Hepatocyte (in vitro differentiated cells): ENCODE measurements around the gene CMSS1. TPM values are rescaled to one million over a fixed set of nuclear protein-coding genes. Genes with fewer than 3 reads are reported as not detected.
A peak's percentile ranks its signal among the peaks of the same experiment; 100 is the strongest.

ENCODE experiments used
- DNase-seq: peaks from one replicate; pipeline ENCODE4 v3.0.0-alpha.2; 2016; ENCODE audit warnings: low spot score
- H2AFZ ChIP-seq: fragments of 200-600 bp; sonication (generic); 2 replicates; pipeline ENCODE4 v1.6.0; 2016; ENCODE audit warnings: antibody characterized with exemption, mild to moderate bottlenecking
- H3K27ac ChIP-seq: fragments of 200-600 bp; sonication (generic); 2 replicates; pipeline ENCODE4 v1.5.1; 2016; ENCODE audit warnings: mild to moderate bottlenecking
- H3K27me3 ChIP-seq: fragments of 200-600 bp; sonication (generic); 2 replicates; pipeline ENCODE4 v1.6.1; 2016
- H3K36me3 ChIP-seq: fragments of 200-600 bp; sonication (generic); replicated peaks from 2 replicates; pipeline ENCODE4 v1.5.1; 2016; ENCODE audit warnings: low read depth; ENCODE audit not compliant: insufficient read depth
- H3K4me1 ChIP-seq: fragments of 200-600 bp; sonication (generic); 2 replicates; pipeline ENCODE4 v1.5.1; 2016; ENCODE audit warnings: mild to moderate bottlenecking, moderate library complexity; ENCODE audit not compliant: insufficient read depth
- H3K4me2 ChIP-seq: fragments of 200-600 bp; sonication (generic); 2 replicates; pipeline ENCODE4 v1.6.0; 2016
- H3K4me3 ChIP-seq: fragments of 200-600 bp; sonication (generic); 2 replicates; pipeline ENCODE4 v1.5.1; 2016; ENCODE audit warnings: mild to moderate bottlenecking
- H3K79me2 ChIP-seq: fragments of 200-600 bp; sonication (generic); 2 replicates; pipeline ENCODE4 v1.6.0; 2017; ENCODE audit warnings: mild to moderate bottlenecking
- H3K9me2 ChIP-seq: fragments of 200-600 bp; sonication (generic); replicated peaks from 2 replicates; pipeline ENCODE4 v1.6.0; 2017; ENCODE audit warnings: mild to moderate bottlenecking; ENCODE audit not compliant: insufficient read depth
- H3K9me3 ChIP-seq: fragments of 200-600 bp; sonication (generic); 2 replicates; pipeline ENCODE4 v1.5.1; 2016; ENCODE audit warnings: low read depth, mild to moderate bottlenecking
- H4K20me1 ChIP-seq: fragments of 200-600 bp; sonication (generic); 2 replicates; pipeline ENCODE4 v1.6.0; 2016; ENCODE audit warnings: mild to moderate bottlenecking; ENCODE audit not compliant: insufficient read depth, poor library complexity, severe bottlenecking
- EZH2 ChIP-seq: fragments of 200-600 bp; sonication (generic); IDR thresholded peaks from 2 replicates; pipeline ENCODE4 v1.6.1; 2016; ENCODE audit warnings: antibody characterized with exemption, mild to moderate bottlenecking, borderline replicate concordance
- EZH2phosphoT487 ChIP-seq: fragments of 200-600 bp; sonication (generic); IDR thresholded peaks from one replicate; pipeline ENCODE4 v1.6.1; 2018; ENCODE audit warnings: antibody characterized with exemption, mild to moderate bottlenecking, low read depth, moderate library complexity; ENCODE audit not compliant: unreplicated experiment, severe bottlenecking
- WGBS: methylation state at CpG from one replicate; pipeline ENCODE4 v1.1.6; 2016; ENCODE audit warnings: low lambda C conversion rate; ENCODE audit errors: missing lambda C conversion rate; 5-methylcytosine and 5-hydroxymethylcytosine counted together
- polyA plus RNA-seq: library from polyadenylated mRNA; unstranded; fragments of >200 nt; fragmentation: Nextera tagmentation; extraction: Ambion mirVana; gene quantifications from 2 replicates; pipeline ENCODE4 v1.2.1, GENCODE V29; 2016
- total RNA-seq: library from RNA; depleted of rRNA; stranded (reverse); fragments of >200 nt; gene quantifications from 2 replicates; pipeline ENCODE4 v1.2.3, GENCODE V29; 2014
- TF ChIP-seq, protein P1 (sequence below): fragments of 200-600 bp; sonication (generic); IDR thresholded peaks from 2 replicates; pipeline ENCODE4 v1.5.1; 2016; ENCODE audit warnings: antibody characterized with exemption, mild to moderate bottlenecking; ENCODE audit not compliant: poor library complexity

The CMSS1 gene
- total and polyA plus RNA-seq, 2 experiments from 2014 or later, result 11.8 to 17.0 TPM

DNA sequence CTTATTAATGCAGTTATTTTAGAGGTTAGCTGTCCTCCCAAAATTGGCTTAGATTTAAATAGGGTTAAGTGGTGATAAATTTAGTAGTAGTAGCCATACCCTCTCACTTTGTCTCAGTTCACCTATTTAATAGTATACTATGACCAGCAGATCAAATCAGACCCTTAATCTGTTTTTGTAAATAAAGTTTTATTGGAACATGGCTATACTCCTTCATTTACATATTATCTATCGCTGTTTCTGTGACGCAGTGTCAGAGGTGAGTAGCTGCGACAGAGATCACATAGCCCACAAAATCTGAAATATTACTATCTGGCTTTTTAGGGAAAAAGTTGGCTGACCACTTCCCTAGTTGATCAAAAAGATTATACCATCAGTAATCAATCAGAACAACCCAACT lies 183.4 kb downstream of the CMSS1 start:
- Histone ChIP-seq H3K4me3 (no peak overlapping the region), H3K9me3 (no peaks in the 10 kb centered on the region), H3K4me2 (no peak overlapping the region), H3K27ac (peak overlapping the region; percentile 91), H4K20me1 (no peaks in the 10 kb centered on the region), H3K79me2 (no peaks in the 10 kb centered on the region), H3K4me1 (peaks cover 17% of the 10 kb centered on the region), H2AFZ (no peak overlapping the region), H3K36me3 (no peaks in the 10 kb centered on the region), H3K27me3 (no peaks in the 10 kb centered on the region), H3K9me2 (no peaks in the 10 kb centered on the region)
- DNase-seq, result no peak
- 98% methylated on average over 3 of the region's 3 CpGs for WGBS
- TF ChIP-seq EZH2phosphoT487, result no peak
- TF ChIP-seq, protein P1, sequence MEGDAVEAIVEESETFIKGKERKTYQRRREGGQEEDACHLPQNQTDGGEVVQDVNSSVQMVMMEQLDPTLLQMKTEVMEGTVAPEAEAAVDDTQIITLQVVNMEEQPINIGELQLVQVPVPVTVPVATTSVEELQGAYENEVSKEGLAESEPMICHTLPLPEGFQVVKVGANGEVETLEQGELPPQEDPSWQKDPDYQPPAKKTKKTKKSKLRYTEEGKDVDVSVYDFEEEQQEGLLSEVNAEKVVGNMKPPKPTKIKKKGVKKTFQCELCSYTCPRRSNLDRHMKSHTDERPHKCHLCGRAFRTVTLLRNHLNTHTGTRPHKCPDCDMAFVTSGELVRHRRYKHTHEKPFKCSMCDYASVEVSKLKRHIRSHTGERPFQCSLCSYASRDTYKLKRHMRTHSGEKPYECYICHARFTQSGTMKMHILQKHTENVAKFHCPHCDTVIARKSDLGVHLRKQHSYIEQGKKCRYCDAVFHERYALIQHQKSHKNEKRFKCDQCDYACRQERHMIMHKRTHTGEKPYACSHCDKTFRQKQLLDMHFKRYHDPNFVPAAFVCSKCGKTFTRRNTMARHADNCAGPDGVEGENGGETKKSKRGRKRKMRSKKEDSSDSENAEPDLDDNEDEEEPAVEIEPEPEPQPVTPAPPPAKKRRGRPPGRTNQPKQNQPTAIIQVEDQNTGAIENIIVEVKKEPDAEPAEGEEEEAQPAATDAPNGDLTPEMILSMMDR, result no peak
- TF ChIP-seq EZH2, result no peak

DNA sequence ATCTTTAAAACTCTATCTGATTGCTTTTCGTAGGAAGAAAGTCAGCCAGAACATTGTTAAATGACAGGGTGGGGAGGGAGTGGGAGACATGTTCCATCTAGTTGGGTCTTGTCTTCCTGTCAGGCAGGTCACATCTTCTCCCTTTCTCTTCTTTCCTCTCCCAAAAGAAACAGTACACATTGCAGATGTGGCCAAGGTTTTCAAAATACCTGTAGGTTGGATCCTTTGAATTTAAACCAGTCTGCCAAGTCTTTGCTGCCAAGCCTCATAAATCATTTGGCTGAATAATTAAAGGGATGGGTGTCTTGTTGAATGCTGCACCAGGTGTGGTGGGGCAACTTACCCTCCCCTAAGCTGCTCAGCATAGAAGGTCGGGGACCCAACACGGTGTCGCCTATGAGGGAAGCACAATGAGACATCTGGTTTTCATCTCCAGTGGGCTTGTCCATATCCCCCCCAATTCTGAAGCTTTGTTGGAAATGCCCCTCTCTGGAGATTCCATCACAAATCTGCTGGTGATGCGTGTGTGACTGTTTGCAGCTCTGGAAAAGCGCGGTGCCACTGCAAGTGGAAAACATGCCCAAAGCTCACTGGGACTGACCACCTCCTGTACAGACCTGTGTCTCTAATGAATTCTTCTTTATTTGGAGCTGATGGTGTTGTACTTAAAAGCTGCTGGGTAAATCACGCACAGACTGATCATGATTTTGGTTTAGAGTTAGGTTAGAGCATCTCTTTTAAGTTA lies 184.0 kb downstream of the CMSS1 start:
- no peaks in the 10 kb centered on the region for H3K9me3 ChIP-seq
- H3K27ac ChIP-seq, result peak overlapping the region; percentile 91
- no peaks in the 10 kb centered on the region for H3K79me2 ChIP-seq
- H3K4me1 ChIP-seq, result peaks cover 23% of the 10 kb centered on the region
- no peak for DNase-seq
- no peak overlapping the region for H2AFZ ChIP-seq
- H3K27me3 ChIP-seq, result no peaks in the 10 kb centered on the region
- H3K4me2 ChIP-seq, result no peak overlapping the region
- 82% methylated on average over 8 of the region's 8 CpGs for WGBS
- TF ChIP-seq, protein P1, result no peak
- TF ChIP-seq EZH2, result no peak
- TF ChIP-seq EZH2phosphoT487, result no peak
- H3K4me3 ChIP-seq, result no peak overlapping the region
- no peaks in the 10 kb centered on the region for H3K9me2 ChIP-seq
- no peaks in the 10 kb centered on the region for H3K36me3 ChIP-seq
- H4K20me1 ChIP-seq, result no peaks in the 10 kb centered on the region

DNA sequence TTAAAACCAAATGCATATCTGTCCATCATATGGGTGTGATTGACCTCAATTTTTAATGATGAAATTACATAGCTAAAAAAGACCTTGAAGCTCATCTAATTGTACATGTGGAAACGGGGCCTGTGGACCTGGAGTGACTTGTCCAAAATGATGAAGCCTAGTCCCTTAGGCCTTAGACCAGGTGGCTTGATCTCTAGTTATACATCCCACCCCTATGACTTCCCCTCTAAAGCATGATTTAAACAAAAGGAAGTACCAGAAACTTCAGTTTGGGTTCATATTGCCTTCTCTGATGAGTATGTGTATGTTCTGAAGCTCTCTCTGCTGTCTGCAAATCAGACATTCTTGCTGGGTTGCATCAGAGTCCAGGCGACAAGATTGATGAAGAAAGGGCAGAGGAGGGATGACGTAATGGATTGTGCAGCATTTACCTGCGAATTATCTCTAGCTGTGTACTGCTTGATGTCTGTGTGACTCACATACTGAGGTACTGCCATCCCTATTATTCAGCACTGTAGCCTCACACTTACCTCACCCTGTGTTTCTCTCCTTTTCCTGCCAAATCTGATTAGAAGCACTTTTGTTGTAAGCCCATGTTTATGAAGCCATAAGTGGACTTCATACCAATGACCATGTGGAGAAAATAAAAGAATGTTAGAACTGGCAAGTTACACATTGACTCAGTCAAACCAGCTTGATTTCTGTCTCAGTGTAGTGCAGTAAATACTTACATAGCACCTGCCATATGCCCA lies 185.1 kb downstream of the CMSS1 start:
- WGBS, result 50% methylated on average over 4 of the region's 4 CpGs
- H3K9me2 ChIP-seq, result no peaks in the 10 kb centered on the region
- peak overlapping the region; percentile 37 for H3K4me2 ChIP-seq
- H3K9me3 ChIP-seq, result no peaks in the 10 kb centered on the region
- peaks cover 25% of the 10 kb centered on the region for H3K4me1 ChIP-seq
- no peaks in the 10 kb centered on the region for H3K36me3 ChIP-seq
- DNase-seq, result peak; percentile 89
- TF ChIP-seq EZH2phosphoT487 (no peak), EZH2 (no peak)
- TF ChIP-seq, protein P1, result no peak
- H3K27me3 ChIP-seq, result no peaks in the 10 kb centered on the region
- H3K79me2 ChIP-seq, result no peaks in the 10 kb centered on the region
- no peak overlapping the region for H2AFZ ChIP-seq
- H3K27ac ChIP-seq, result peak overlapping the region; percentile 91
- H3K4me3 ChIP-seq, result no peak overlapping the region
- H4K20me1 ChIP-seq, result no peaks in the 10 kb centered on the region
